ENCODE measurements around the gene CELSR2. TPM values are rescaled to one million over a fixed set of nuclear protein-coding genes. Genes with fewer than 3 reads are reported as not detected.

CELSR2 gene
- total and polyA plus RNA-seq, 9 donors: 0.90 to 17.1 (median 3.1) TPM

GRCh38 chr1:109204484-109204883, 44.9 kb upstream of the CELSR2 start:
- no peaks in the 10 kb centered on the region for H3K9me3 ChIP-seq
- TF ChIP-seq POLR2A (IDR thresholded peaks at IDR 0.05) (no peak), CTCF (IDR thresholded peaks at IDR 0.05) (no peak), EP300 (IDR thresholded peaks at IDR 0.05) (no peak)
- H3K36me3 ChIP-seq: no peaks in the 10 kb centered on the region
- intact Hi-C loops (cut with DNase I): no loop called here
- 83 to 88% (median 88%) methylated on average over 5 of the region's 5 CpGs for WGBS, 3 donors
- H3K4me3 ChIP-seq: no peak overlapping the region
- no peaks in the 10 kb centered on the region for H3K27me3 ChIP-seq
- H3K27ac ChIP-seq: no peak overlapping the region
- no peak for DNase-seq
- no peaks in the 10 kb centered on the region for H3K4me1 ChIP-seq (ENCODE audit: insufficient read depth)

- intact Hi-C loops (cut with DNase I): no loop called here
- DNase-seq: no peak
- H3K27me3 ChIP-seq: no peaks in the 10 kb centered on the region
- no peaks in the 10 kb centered on the region for H3K9me3 ChIP-seq
- H3K27ac ChIP-seq: no peak overlapping the region
- TF ChIP-seq CTCF (IDR thresholded peaks at IDR 0.05) (no peak), EP300 (IDR thresholded peaks at IDR 0.05) (no peak), POLR2A (IDR thresholded peaks at IDR 0.05) (no peak)
- H3K36me3 ChIP-seq: no peaks in the 10 kb centered on the region
- H3K4me1 ChIP-seq (ENCODE audit: insufficient read depth): no peaks in the 10 kb centered on the region
- 8 to 23% (median 14%) methylated on average over 2 of the region's 2 CpGs for WGBS, 3 donors
- no peak overlapping the region for H3K4me3 ChIP-seq
These were observed 43.0 kb upstream of the CELSR2 start for GRCh38 chr1:109206339-109206738.

GRCh38 chr1:109207467-109208103, 41.8 kb upstream of the CELSR2 start:
- Histone ChIP-seq H3K27me3 (no peaks in the 10 kb centered on the region), H3K4me3 (no peak overlapping the region), H3K4me1 (ENCODE audit: insufficient read depth) (no peaks in the 10 kb centered on the region), H3K9me3 (no peaks in the 10 kb centered on the region), H3K36me3 (no peaks in the 10 kb centered on the region), H3K27ac (no peak overlapping the region)
- WGBS, 3 donors: 91 to 93% (median 91%) methylated on average over 7 of the region's 7 CpGs
- no peak for DNase-seq
- intact Hi-C loops (cut with DNase I): no loop called here
- no peak for TF ChIP-seq POLR2A (IDR thresholded peaks at IDR 0.05)
- TF ChIP-seq EP300 (IDR thresholded peaks at IDR 0.05): no peak
- no peak for TF ChIP-seq CTCF (IDR thresholded peaks at IDR 0.05)

GRCh38 chr1:109208394-109208793, 40.9 kb upstream of the CELSR2 start:
- DNase-seq: no peak
- Histone ChIP-seq H3K27ac (no peak overlapping the region), H3K27me3 (no peaks in the 10 kb centered on the region), H3K4me3 (no peak overlapping the region), H3K4me1 (ENCODE audit: insufficient read depth) (no peaks in the 10 kb centered on the region), H3K9me3 (no peaks in the 10 kb centered on the region), H3K36me3 (no peaks in the 10 kb centered on the region)
- 77 to 83% (median 79%) methylated on average over 7 of the region's 7 CpGs for WGBS, 3 donors
- TF ChIP-seq EP300 (IDR thresholded peaks at IDR 0.05): no peak
- no peak for TF ChIP-seq CTCF (IDR thresholded peaks at IDR 0.05)
- TF ChIP-seq POLR2A (IDR thresholded peaks at IDR 0.05): no peak
- intact Hi-C loops (cut with DNase I): no loop called here
